Neural cell (in vitro differentiated cells): ENCODE data around the gene MYL12B.

Experiments
- POLR2AphosphoS5 ChIP-seq: IDR thresholded peaks from 2 replicates; pipeline ENCODE4 v1.6.1; 2012
- TF ChIP-seq, protein P1 (sequence below): fragments of 450-650 bp; IDR thresholded peaks from 2 replicates; pipeline ENCODE4 v1.5.1; 2014; ENCODE audit warnings: antibody characterized with exemption, mild to moderate bottlenecking, moderate library complexity; ENCODE audit not compliant: poor library complexity, severe bottlenecking

DNA sequence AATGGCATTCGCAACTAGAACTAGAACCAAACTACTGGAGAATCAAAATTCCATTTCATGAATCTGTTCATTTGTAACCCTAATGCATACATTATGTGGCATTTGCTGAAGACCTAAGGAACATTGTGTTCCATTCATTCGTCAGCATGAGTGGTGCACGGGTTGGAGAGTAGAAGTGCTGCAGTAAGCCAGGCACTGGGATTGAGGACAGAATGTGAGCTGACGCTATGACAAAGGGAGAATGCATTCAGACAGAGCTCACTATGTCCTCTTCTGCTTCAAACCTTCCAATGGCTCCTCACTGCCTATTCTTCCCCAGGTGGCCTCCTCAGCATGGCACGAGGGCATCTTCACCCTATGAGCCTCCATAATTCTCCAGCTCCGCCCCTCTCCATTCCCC, 35.9 kb upstream of the MYL12B start:
- TF ChIP-seq, protein P1, sequence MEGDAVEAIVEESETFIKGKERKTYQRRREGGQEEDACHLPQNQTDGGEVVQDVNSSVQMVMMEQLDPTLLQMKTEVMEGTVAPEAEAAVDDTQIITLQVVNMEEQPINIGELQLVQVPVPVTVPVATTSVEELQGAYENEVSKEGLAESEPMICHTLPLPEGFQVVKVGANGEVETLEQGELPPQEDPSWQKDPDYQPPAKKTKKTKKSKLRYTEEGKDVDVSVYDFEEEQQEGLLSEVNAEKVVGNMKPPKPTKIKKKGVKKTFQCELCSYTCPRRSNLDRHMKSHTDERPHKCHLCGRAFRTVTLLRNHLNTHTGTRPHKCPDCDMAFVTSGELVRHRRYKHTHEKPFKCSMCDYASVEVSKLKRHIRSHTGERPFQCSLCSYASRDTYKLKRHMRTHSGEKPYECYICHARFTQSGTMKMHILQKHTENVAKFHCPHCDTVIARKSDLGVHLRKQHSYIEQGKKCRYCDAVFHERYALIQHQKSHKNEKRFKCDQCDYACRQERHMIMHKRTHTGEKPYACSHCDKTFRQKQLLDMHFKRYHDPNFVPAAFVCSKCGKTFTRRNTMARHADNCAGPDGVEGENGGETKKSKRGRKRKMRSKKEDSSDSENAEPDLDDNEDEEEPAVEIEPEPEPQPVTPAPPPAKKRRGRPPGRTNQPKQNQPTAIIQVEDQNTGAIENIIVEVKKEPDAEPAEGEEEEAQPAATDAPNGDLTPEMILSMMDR, result no peak
- TF ChIP-seq POLR2AphosphoS5, result no peak
